Astrocyte (in vitro differentiated cells and primary cell): ENCODE results near the gene SVIL. TPM values are rescaled to one million over a fixed set of nuclear protein-coding genes. Genes with fewer than 3 reads are reported as not detected.

ENCODE experiments used
- DNase-seq: peaks from one replicate; pipeline ENCODE4 v3.0.0-alpha.2; 2010; ENCODE audit warnings: low read depth
- FAIRE-seq: peaks from 2 replicates; lab custom pipeline; 2011; peaks lifted over from hg19 to GRCh38; lab: Jason Lieb, UNC
- H2AFZ ChIP-seq: 2 replicates; pipeline ENCODE4 v1.6.0; 2012; ENCODE audit warnings: low read depth, low read length, inconsistent platforms
- H3K27ac ChIP-seq: 2 replicates; pipeline ENCODE4 v1.5.1; 2011; ENCODE audit warnings: low read depth, low read length, inconsistent platforms
- H3K27me3 ChIP-seq: 2 replicates; pipeline ENCODE4 v1.6.0; 2011; ENCODE audit warnings: low read length, inconsistent platforms; ENCODE audit not compliant: insufficient read depth
- H3K36me3 ChIP-seq: 2 replicates; pipeline ENCODE4 v1.5.1; 2011; ENCODE audit warnings: low read length, inconsistent platforms; ENCODE audit not compliant: insufficient read depth
- H3K4me1 ChIP-seq: 2 replicates; pipeline ENCODE4 v1.5.1; 2011; ENCODE audit warnings: low read length, inconsistent platforms; ENCODE audit not compliant: insufficient read depth
- H3K4me2 ChIP-seq: 2 replicates; pipeline ENCODE4 v1.6.0; 2012; ENCODE audit warnings: low read length, inconsistent platforms
- H3K4me3 ChIP-seq: 2 replicates; pipeline ENCODE4 v1.5.1; 2011; ENCODE audit warnings: low read depth, mild to moderate bottlenecking, low read length, inconsistent platforms; ENCODE audit not compliant: insufficient read depth
- H3K79me2 ChIP-seq: 2 replicates; pipeline ENCODE4 v1.6.0; 2012; ENCODE audit warnings: mild to moderate bottlenecking, low read length, inconsistent platforms; ENCODE audit not compliant: insufficient read depth
- H3K9ac ChIP-seq: 2 replicates; pipeline ENCODE4 v1.6.0; 2012; ENCODE audit warnings: mild to moderate bottlenecking, low read length, inconsistent platforms
- H3K9me3 ChIP-seq: 2 replicates; pipeline ENCODE4 v1.5.1; 2012; ENCODE audit warnings: low read depth, mild to moderate bottlenecking, low read length, inconsistent platforms; ENCODE audit not compliant: insufficient read depth
- H4K20me1 ChIP-seq: 2 replicates; pipeline ENCODE4 v1.6.0; 2012; ENCODE audit warnings: low read length, inconsistent platforms; ENCODE audit not compliant: insufficient read depth
- H3K27ac Mint-ChIP-seq: one replicate; pipeline ENCODE4 v1.8.0; 2021; ENCODE audit warnings: mild to moderate bottlenecking, mixed read lengths; ENCODE audit not compliant: unreplicated experiment
- H3K27me3 Mint-ChIP-seq: one replicate; pipeline ENCODE4 v1.8.0; 2021; ENCODE audit warnings: low read depth, mixed read lengths; ENCODE audit not compliant: unreplicated experiment
- H3K36me3 Mint-ChIP-seq: one replicate; pipeline ENCODE4 v1.8.0; 2021; ENCODE audit warnings: low read depth, mixed read lengths; ENCODE audit not compliant: unreplicated experiment
- H3K4me1 Mint-ChIP-seq: one replicate; pipeline ENCODE4 v1.8.0; 2021; ENCODE audit warnings: low read depth, mixed read lengths; ENCODE audit not compliant: unreplicated experiment
- H3K4me3 Mint-ChIP-seq: one replicate; pipeline ENCODE4 v1.8.0; 2021; ENCODE audit warnings: mild to moderate bottlenecking, moderate library complexity, mixed read lengths; ENCODE audit not compliant: unreplicated experiment
- H3K9me3 Mint-ChIP-seq: one replicate; pipeline ENCODE4 v1.8.0; 2021; ENCODE audit warnings: mild to moderate bottlenecking, mixed read lengths; ENCODE audit not compliant: unreplicated experiment
- EZH2 ChIP-seq: IDR thresholded peaks from 2 replicates; pipeline ENCODE4 v1.6.1; 2012; ENCODE audit warnings: mild to moderate bottlenecking, low read length, inconsistent platforms; ENCODE audit not compliant: insufficient read depth
- total RNA-seq: library from RNA; stranded (reverse); gene quantifications from 2 replicates; pipeline ENCODE4 v1.2.1, GENCODE V29; 2021
- TF ChIP-seq, protein P1 (sequence below): IDR thresholded peaks from 2 replicates; pipeline ENCODE4 v1.5.1; 2011; ENCODE audit warnings: low read depth, mild to moderate bottlenecking, inconsistent platforms, low read length, moderate library complexity; ENCODE audit not compliant: insufficient read depth

SVIL gene
- total RNA-seq, 1 donor from 2014 or later = 70.4 TPM

DNA sequence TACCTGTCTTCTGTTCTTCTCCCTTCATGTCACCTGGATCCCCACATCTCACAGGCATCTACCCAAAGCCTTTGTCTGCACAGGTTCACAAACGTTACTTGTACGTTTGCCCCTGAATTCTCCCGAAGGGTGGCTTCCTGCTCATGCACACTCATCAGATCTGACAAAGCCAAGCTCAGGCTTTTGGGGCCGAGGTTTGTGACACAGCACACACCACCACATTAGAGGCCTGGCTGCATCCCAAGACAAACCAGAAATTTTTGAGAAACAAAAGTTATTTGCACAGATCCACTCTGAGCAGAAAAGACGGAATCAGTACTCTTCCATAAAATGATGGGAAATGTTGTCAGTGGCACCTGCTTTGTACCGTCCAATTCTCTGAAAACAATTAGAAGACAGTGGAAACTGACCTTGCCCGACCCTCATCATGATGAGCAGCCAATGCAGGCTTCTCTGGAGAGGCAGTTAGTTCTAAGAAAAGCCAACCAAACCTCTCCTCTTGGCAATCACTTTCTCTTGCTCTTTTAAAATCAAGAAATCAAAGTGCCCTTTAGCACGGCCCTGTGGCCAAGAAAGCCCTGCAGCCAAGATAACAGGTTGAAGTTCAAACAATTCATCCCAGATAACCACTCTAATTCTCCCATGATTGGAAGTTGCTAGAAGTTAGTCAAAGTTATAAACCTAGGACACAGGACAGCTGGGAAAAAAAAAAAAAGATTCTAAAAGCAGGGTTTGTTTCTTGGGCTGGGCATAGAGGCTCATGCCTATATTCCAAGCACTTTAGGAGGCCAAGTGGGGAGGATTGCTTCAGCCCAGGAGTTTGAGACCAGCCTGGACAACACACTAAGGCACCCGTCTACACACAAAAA is 13.6 kb upstream of the SVIL start:
- FAIRE-seq (no peak), DNase-seq (peak; percentile 49)
- Histone ChIP-seq H3K4me1 (peaks cover 56% of the 10 kb centered on the region), H3K9me3 (no peaks in the 10 kb centered on the region), H3K4me3 (no peak overlapping the region), H3K9ac (peak overlapping the region; percentile 38), H3K27me3 (no peaks in the 10 kb centered on the region), H3K36me3 (peaks cover 2% of the 10 kb centered on the region), H2AFZ (no peak overlapping the region), H4K20me1 (peaks cover 40% of the 10 kb centered on the region), H3K79me2 (peaks cover 41% of the 10 kb centered on the region), H3K27ac (peak overlapping the region; percentile 76), H3K4me2 (peak overlapping the region; percentile 58)
- peak overlapping the region; percentile 70 for H3K27ac Mint-ChIP-seq
- peaks cover 11% of the 10 kb centered on the region for H3K9me3 Mint-ChIP-seq
- H3K27me3 Mint-ChIP-seq = no peaks in the 10 kb centered on the region
- H3K4me3 Mint-ChIP-seq = no peak overlapping the region
- peaks cover 50% of the 10 kb centered on the region for H3K4me1 Mint-ChIP-seq
- no peak for TF ChIP-seq EZH2
- TF ChIP-seq, protein P1, sequence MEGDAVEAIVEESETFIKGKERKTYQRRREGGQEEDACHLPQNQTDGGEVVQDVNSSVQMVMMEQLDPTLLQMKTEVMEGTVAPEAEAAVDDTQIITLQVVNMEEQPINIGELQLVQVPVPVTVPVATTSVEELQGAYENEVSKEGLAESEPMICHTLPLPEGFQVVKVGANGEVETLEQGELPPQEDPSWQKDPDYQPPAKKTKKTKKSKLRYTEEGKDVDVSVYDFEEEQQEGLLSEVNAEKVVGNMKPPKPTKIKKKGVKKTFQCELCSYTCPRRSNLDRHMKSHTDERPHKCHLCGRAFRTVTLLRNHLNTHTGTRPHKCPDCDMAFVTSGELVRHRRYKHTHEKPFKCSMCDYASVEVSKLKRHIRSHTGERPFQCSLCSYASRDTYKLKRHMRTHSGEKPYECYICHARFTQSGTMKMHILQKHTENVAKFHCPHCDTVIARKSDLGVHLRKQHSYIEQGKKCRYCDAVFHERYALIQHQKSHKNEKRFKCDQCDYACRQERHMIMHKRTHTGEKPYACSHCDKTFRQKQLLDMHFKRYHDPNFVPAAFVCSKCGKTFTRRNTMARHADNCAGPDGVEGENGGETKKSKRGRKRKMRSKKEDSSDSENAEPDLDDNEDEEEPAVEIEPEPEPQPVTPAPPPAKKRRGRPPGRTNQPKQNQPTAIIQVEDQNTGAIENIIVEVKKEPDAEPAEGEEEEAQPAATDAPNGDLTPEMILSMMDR = no peak
- peaks cover 21% of the 10 kb centered on the region for H3K36me3 Mint-ChIP-seq

DNA sequence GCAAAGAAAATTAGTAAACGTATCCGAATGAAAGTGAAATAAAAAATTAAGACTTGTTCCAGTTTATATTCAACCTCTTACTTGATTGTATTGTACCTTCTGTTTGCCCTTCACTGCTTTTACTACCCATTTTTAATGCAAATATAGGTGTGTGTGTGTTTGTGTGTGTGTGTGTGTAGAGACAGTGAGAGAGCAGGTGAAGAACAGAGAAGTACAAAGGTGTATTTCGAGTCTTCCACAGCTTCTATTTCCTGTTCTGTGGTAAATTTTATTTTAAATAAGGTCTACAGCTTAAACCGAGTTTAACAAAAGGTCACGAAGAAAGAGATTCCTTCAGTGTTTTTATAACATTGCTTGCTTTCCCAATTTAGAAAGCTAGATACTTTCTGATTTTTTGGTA is 12.7 kb upstream of the SVIL start:
- peaks cover 58% of the 10 kb centered on the region for H3K4me1 Mint-ChIP-seq
- H3K4me2 ChIP-seq = peak overlapping the region; percentile 50
- peaks cover 48% of the 10 kb centered on the region for H4K20me1 ChIP-seq
- FAIRE-seq (no peak), DNase-seq (no peak)
- no peak overlapping the region for H3K27ac Mint-ChIP-seq
- TF ChIP-seq EZH2 = no peak
- TF ChIP-seq, protein P1 = no peak
- H3K36me3 ChIP-seq = peaks cover 2% of the 10 kb centered on the region
- peaks cover 19% of the 10 kb centered on the region for H3K36me3 Mint-ChIP-seq
- no peak overlapping the region for H3K4me3 ChIP-seq
- H3K27me3 Mint-ChIP-seq = no peaks in the 10 kb centered on the region
- H2AFZ ChIP-seq = no peak overlapping the region
- H3K79me2 ChIP-seq = peaks cover 41% of the 10 kb centered on the region
- no peaks in the 10 kb centered on the region for H3K27me3 ChIP-seq
- H3K27ac ChIP-seq = peak overlapping the region; percentile 20
- no peak overlapping the region for H3K4me3 Mint-ChIP-seq
- H3K4me1 ChIP-seq = peaks cover 60% of the 10 kb centered on the region
- peak overlapping the region; percentile 14 for H3K9ac ChIP-seq
- H3K9me3 ChIP-seq = no peaks in the 10 kb centered on the region
- peaks cover 9% of the 10 kb centered on the region for H3K9me3 Mint-ChIP-seq

DNA sequence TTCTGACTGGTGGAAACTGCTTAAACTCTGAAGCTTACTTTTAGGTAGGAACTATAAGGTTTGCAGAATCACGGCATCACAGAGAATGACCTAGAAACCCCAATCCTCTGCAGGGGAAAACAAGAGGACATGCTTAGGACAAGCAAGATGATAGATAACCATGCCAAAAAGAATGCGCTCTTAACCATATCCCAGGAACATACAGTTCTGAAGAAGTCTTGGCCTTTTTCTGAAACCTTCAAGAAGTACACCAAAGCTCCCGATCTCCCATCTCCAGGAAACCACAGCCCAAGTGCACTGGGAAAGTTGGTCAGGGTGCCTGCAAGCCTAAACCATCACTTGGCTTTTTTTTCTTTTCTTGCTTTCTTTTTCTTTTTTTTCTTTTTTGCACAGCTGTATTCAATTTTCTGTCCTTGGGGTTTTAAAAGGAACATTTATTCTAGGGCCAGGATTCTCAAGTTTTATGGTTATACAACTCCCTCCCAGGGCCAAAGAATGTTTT is 12.2 kb upstream of the SVIL start:
- Mint-ChIP-seq H3K4me1 (peaks cover 60% of the 10 kb centered on the region), H3K27ac (peak overlapping the region; percentile 21), H3K4me3 (no peak overlapping the region), H3K9me3 (peaks cover 7% of the 10 kb centered on the region), H3K27me3 (no peaks in the 10 kb centered on the region), H3K36me3 (peaks cover 16% of the 10 kb centered on the region)
- Histone ChIP-seq H2AFZ (no peak overlapping the region), H3K9me3 (no peaks in the 10 kb centered on the region), H3K4me1 (peaks cover 60% of the 10 kb centered on the region), H3K4me2 (peak overlapping the region; percentile 50), H3K36me3 (peaks cover 2% of the 10 kb centered on the region), H3K9ac (peak overlapping the region; percentile 14), H3K27me3 (no peaks in the 10 kb centered on the region), H3K79me2 (peaks cover 37% of the 10 kb centered on the region), H3K27ac (peak overlapping the region; percentile 20), H4K20me1 (peaks cover 47% of the 10 kb centered on the region), H3K4me3 (no peak overlapping the region)
- no peak for TF ChIP-seq EZH2
- DNase-seq = peak; percentile 51
- peak; percentile 43 for FAIRE-seq
